Measurements from ENCODE around the gene PLXDC2.

The PLXDC2 gene

GRCh38 chr10:19933772-19934171 is 117.5 kb downstream of the PLXDC2 start:
- FAIRE-seq, result no peak
- no peak for DNase-seq (ENCODE audit: low spot score)

GRCh38 chr10:19935176-19935575 is 118.9 kb downstream of the PLXDC2 start:
- FAIRE-seq (no peak), DNase-seq (ENCODE audit: low spot score) (no peak)

- FAIRE-seq, result no peak
- DNase-seq (ENCODE audit: low spot score), result no peak
Observed at GRCh38 chr10:19936289-19936688, 120.1 kb downstream of the PLXDC2 start.

GRCh38 chr10:19937989-19938388 is 121.8 kb downstream of the PLXDC2 start:
- FAIRE-seq (no peak), DNase-seq (ENCODE audit: low spot score) (no peak)

- DNase-seq (ENCODE audit: low spot score) (no peak), FAIRE-seq (no peak)
Observed at GRCh38 chr10:19941206-19941880, 125.1 kb downstream of the PLXDC2 start.

- FAIRE-seq (no peak), DNase-seq (ENCODE audit: low spot score) (no peak)
Observed at GRCh38 chr10:19944911-19945663, 128.9 kb downstream of the PLXDC2 start.

- DNase-seq (ENCODE audit: low spot score) (no peak), FAIRE-seq (no peak)
Observed at GRCh38 chr10:19946245-19946644, 130.0 kb downstream of the PLXDC2 start.

- DNase-seq (ENCODE audit: low spot score), result no peak
Observed at GRCh38 chr10:19946791-19947190, 130.6 kb downstream of the PLXDC2 start.

GRCh38 chr10:19947215-19947614 is 131.0 kb downstream of the PLXDC2 start:
- DNase-seq (ENCODE audit: low spot score) (no peak), FAIRE-seq (no peak)

More at GRCh38 chr10:19946791-19947190, 130.6 kb downstream of the PLXDC2 start:
- FAIRE-seq, result no peak

GRCh38 chr10:19947656-19948055 is 131.4 kb downstream of the PLXDC2 start:
- DNase-seq (ENCODE audit: low spot score) (no peak), FAIRE-seq (no peak)

- no peak for DNase-seq (ENCODE audit: low spot score)
- no peak for FAIRE-seq
Observed at GRCh38 chr10:19952224-19953010, 136.2 kb downstream of the PLXDC2 start.

GRCh38 chr10:19954601-19955000 is 138.4 kb downstream of the PLXDC2 start:
- FAIRE-seq (no peak), DNase-seq (ENCODE audit: low spot score) (no peak)

GRCh38 chr10:19956516-19957032 is 140.3 kb downstream of the PLXDC2 start:
- DNase-seq (ENCODE audit: low spot score) (no peak), FAIRE-seq (no peak)

GRCh38 chr10:19958787-19959186 is 142.6 kb downstream of the PLXDC2 start:
- peak; percentile 92 for FAIRE-seq
- peak; percentile 28 for DNase-seq (ENCODE audit: low spot score)

GRCh38 chr10:19961076-19962053 is 145.1 kb downstream of the PLXDC2 start:
- no peak for FAIRE-seq
- DNase-seq (ENCODE audit: low spot score), result no peak

- DNase-seq (ENCODE audit: low spot score) (no peak), FAIRE-seq (no peak)
Observed at GRCh38 chr10:19964625-19965024, 148.4 kb downstream of the PLXDC2 start.

GRCh38 chr10:19966751-19967150 is 150.5 kb downstream of the PLXDC2 start:
- no peak for FAIRE-seq

GRCh38 chr10:19967981-19968380 is 151.7 kb downstream of the PLXDC2 start:
- no peak for FAIRE-seq
- DNase-seq (ENCODE audit: low spot score), result no peak

More at GRCh38 chr10:19966751-19967150, 150.5 kb downstream of the PLXDC2 start:
- DNase-seq (ENCODE audit: low spot score), result no peak

- FAIRE-seq (no peak), DNase-seq (ENCODE audit: low spot score) (no peak)
Observed at GRCh38 chr10:19968745-19969144, 152.5 kb downstream of the PLXDC2 start.

GRCh38 chr10:19970256-19970655 is 154.0 kb downstream of the PLXDC2 start:
- no peak for FAIRE-seq

GRCh38 chr10:19970717-19971116 is 154.5 kb downstream of the PLXDC2 start:
- FAIRE-seq, result no peak
- DNase-seq (ENCODE audit: low spot score), result no peak

More at GRCh38 chr10:19970256-19970655, 154.0 kb downstream of the PLXDC2 start:
- DNase-seq (ENCODE audit: low spot score), result no peak
